Thyroid gland (tissue), 4 donors: Measurements from ENCODE around the gene ATXN1.

ENCODE experiments used
- POLR2A ChIP-seq, 2 donors: fragments of 450-650 bp; IDR thresholded peaks; one replicate each; pipeline ENCODE4 v1.6.1; 2017; ENCODE audit warnings: antibody characterized with exemption in 2 of 2, mild to moderate bottlenecking in 2 of 2, moderate library complexity in 1 of 2
- TF ChIP-seq, protein P1 (sequence below), 6 experiments: fragments of 200-600 bp in 3 of 6; fragments of 450-650 bp in 3 of 6; sonication (generic) in 3 of 6; IDR thresholded peaks; one replicate each; pipeline ENCODE4 v1.5.1; 2016 to 2019; ENCODE audit warnings: antibody characterized with exemption in 6 of 6, mild to moderate bottlenecking in 2 of 6, inconsistent platforms in 1 of 6, moderate library complexity in 1 of 6

GRCh38 chr6:16749516-16750485 is 11.5 kb downstream of the ATXN1 start:
- TF ChIP-seq, protein P1, sequence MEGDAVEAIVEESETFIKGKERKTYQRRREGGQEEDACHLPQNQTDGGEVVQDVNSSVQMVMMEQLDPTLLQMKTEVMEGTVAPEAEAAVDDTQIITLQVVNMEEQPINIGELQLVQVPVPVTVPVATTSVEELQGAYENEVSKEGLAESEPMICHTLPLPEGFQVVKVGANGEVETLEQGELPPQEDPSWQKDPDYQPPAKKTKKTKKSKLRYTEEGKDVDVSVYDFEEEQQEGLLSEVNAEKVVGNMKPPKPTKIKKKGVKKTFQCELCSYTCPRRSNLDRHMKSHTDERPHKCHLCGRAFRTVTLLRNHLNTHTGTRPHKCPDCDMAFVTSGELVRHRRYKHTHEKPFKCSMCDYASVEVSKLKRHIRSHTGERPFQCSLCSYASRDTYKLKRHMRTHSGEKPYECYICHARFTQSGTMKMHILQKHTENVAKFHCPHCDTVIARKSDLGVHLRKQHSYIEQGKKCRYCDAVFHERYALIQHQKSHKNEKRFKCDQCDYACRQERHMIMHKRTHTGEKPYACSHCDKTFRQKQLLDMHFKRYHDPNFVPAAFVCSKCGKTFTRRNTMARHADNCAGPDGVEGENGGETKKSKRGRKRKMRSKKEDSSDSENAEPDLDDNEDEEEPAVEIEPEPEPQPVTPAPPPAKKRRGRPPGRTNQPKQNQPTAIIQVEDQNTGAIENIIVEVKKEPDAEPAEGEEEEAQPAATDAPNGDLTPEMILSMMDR (IDR thresholded peaks at IDR 0.05): no peak
- TF ChIP-seq POLR2A (IDR thresholded peaks at IDR 0.05): no peak
